Activated CD8-positive, alpha-beta memory T cell treated with anti-CD3 and anti-CD28 coated beads for 24 hours (primary cell): ENCODE measurements around the gene NPR2.

ENCODE experiments used
- DNase-seq: peaks from one replicate; pipeline ENCODE4 v3.0.0-alpha.2; 2020

The NPR2 gene

GRCh38 chr9:35834260-35835215 lies 43.1 kb downstream of the NPR2 start:
- DNase-seq = no peak

GRCh38 chr9:35835216-35835632 lies 43.8 kb downstream of the NPR2 start:
- DNase-seq = no peak

DNA sequence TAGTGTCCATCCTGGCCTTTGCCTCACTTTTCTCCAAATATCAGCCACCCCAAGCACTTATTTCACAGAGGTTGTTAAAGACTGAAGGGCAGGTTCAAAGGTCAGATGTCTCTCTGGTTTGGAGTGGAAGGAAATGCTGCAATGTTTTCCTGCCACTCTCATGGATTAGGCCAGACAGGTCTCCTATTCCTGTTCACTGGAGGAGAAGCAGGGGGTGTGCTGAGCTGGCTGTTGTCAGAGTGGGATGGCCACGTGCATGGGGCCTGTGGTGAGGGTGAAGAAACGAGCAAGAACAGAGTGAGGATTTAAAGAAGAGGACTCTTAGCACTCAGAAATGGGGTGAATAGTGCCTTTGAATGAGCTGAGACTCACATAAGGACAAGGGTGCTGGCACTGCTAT lies 44.4 kb downstream of the NPR2 start:
- no peak for DNase-seq

GRCh38 chr9:35836595-35836994 lies 45.2 kb downstream of the NPR2 start:
- no peak for DNase-seq

GRCh38 chr9:35839926-35840325 lies 48.5 kb downstream of the NPR2 start:
- DNase-seq = no peak

- DNase-seq = no peak
Observed at GRCh38 chr9:35840881-35841644, 49.7 kb downstream of the NPR2 start.

DNA sequence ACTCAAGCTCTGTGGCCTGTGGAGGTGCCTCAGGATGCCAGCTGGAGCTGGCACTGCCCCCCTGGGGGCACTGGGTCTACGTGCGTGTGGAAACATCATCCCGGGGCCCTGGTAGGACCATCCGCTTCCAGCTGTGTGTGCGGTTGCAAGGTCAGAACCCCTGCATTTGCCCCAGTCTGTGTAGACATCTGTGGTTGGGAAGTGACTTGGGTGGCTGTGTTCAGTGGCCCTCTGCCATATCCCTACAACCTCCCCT lies 50.2 kb downstream of the NPR2 start:
- no peak for DNase-seq

DNA sequence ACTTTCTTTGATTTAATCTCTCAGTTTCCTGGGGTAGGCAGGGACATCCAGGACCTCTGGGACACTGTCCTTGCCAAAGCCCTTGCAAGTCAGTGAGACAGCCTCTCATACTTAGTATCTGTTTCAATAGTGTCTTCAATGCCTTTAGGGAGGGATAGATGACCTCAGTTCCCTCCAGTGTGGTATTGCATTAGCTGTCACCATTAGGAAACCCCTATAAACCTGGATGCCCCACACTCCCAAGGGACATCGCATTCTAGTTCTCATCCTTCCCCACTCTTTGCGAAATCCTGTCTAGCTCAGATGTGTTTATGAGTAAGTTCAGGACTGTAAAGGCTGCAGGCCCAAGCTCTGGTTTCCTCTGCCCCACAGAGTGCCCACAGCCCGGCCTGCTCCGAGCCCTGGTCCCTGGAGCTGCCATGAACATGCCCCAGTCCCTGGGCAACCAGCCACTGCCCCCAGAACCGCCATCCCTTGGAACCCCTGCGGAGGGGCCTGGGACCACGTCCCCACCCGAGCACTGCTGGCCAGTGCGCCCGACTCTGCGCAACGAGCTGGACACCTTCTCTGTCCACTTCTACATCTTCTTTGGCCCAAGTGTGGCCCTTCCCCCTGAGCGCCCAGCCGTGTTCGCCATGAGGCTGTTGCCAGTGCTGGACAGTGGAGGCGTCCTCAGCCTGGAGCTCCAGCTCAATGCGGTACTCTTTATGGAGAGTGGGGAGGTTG lies 50.8 kb downstream of the NPR2 start:
- no peak for DNase-seq

DNA sequence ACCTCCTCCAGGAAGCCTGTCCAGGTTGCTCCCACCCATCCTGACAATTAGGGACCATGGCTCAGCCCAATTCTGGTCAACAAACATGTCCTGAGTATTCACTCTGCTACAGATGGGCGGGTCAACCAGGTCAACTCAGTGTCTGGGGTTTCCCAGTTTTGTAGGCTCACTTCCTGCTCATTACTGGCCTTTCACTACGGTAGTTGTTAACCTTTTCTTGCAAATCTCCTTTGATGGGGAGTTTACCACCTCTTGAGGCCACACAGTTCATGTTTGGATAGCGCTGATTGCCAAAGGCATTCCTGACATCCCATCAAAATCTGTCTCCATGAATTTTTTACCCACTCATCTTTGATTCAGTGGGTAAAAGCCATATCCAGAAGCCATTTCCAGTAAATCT lies 51.4 kb downstream of the NPR2 start:
- no peak for DNase-seq

GRCh38 chr9:35844628-35845270 lies 53.4 kb downstream of the NPR2 start:
- DNase-seq = no peak

DNA sequence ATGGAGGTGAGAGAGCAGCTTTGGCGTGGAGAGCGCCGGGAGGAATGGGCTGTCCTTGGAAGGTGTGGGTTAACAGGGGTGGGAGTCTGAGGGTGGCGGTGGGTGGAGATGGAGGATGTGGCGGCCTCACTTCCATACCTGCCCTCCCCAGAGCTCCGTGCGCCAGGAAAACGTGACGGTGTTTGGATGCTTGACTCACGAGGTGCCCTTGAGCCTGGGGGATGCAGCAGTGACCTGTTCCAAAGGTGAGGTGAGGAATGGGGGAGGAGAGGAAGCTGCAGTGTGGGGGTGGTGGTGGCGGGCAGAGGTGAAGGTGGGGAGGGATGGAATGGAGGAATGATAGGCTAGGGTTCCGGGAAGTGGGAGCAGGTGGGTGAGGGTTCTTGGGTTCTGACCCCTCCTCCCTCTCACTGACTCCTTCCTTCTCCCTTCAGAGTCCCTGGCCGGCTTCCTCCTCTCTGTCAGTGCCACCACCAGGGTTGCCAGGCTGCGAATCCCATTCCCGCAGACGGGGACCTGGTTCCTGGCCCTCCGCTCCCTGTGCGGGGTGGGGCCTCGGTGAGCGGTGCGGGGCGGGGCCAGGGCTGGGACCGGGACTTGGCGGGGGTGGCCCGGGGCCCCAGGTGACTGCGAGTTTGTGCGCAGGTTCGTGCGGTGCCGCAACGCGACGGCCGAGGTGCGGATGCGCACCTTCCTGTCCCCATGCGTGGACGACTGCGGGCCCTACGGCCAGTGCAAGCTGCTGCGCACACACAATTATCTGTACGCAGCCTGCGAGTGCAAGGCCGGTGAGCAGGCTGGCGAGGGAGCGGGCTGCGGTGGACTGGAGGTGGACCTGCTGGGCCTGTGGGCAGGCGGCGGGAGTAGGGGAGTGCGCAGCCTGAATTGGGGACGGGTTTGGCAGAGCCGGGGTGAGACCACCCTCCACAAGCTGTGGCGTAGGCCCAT lies 54.7 kb downstream of the NPR2 start:
- DNase-seq = no peak

DNA sequence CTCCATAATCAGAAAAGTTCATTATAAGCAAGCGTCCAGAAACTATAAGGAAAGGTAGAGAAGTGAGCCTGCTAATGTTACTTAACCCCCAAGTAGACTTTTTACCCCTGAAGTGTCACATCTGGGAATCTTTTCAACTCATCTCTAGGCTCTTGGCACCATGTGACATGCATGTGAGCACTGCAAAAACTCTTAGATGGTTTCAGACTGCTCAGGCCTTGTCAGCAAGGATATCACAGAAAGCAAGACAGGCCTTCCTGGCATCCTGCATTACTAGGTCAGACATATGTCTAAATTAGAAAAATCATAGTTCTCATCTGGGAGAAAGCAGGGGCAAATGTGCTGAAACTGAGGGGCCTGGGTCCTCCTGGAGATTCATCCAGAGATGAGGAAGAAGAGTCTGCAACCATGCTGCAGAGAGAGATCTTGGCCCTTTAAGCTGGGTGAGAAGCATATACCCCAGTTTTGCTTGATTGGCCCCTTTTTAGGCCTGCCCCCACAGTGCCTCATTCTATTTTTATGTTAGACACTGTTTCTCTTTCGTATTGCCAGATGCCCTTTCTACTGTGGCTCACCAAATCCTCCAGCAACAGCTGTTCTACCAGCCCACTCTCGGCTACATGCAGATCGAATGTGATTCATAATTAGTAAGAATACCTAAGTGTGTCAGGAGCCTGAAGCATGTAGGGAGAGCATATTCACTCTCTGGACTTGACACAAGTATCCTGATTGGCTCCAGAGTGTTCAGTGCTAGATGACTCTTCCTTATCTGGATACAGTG lies 56.6 kb downstream of the NPR2 start:
- DNase-seq = no peak

GRCh38 chr9:35852267-35852815 lies 61.0 kb downstream of the NPR2 start:
- no peak for DNase-seq

GRCh38 chr9:35852876-35853865 lies 61.8 kb downstream of the NPR2 start:
- DNase-seq = peak; percentile 45

- peak; percentile 15 for DNase-seq
Observed at GRCh38 chr9:35854091-35854762, 62.8 kb downstream of the NPR2 start.

DNA sequence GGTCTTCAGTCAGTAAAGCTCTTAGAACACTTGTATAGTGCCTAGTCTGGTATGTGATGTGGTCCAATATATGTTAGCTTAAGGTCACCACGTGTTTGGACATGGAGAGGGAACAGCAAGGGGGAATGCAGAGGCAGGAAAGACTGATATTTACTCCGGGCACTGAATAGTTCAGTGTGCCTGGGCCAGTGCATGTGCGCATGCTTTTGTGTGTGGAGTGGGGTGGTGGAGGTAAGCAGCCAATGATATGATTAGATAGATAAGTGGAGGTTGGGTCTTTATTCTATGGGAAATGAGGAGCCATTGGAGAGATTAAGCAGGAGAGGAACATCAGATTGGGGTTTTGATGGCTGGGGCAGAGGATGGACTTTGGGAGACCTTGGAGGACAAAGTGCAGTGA lies 64.8 kb downstream of the NPR2 start:
- peak; percentile 15 for DNase-seq

DNA sequence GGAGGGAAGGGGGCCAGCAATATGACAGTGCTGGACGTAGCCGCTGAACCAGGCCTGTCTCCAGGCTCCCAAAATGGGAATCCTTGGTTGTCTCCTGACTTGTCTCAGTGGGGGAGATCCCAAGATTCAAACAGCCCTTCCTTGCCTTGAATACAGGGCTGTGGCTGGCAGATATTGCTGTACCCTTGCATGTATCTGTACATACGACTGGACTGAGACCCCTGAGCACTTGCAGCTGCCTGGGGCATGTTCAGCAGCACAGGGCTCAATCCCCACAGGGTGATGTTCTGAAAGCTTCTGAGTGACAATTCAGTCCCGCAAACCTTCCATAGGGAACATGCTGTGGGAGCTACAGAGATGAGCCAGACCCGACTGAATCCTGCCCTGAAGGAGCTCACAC lies 65.5 kb downstream of the NPR2 start:
- DNase-seq = peak; percentile 28

GRCh38 chr9:35858458-35858857 lies 67.1 kb downstream of the NPR2 start:
- no peak for DNase-seq
